Sigmoid colon (tissue), 7 donors: Measurements from ENCODE around the gene HSD17B11. TPM values are rescaled to one million over a fixed set of nuclear protein-coding genes. Genes with fewer than 3 reads are reported as not detected.
"Not testable (repeated sequence)": the region's sequence is repeated elsewhere in the genome, so short reads cannot be mapped to it uniquely, and the experiment has no call there.

Experiments used
- DNase-seq: peaks from one replicate; pipeline ENCODE4 v3.0.0-alpha.2; 2019
- H3K27ac ChIP-seq, 4 donors: fragments of 200-600 bp; sonication (generic); one replicate each; pipeline ENCODE4 v1.5.1; 2016 to 2019; ENCODE audit warnings: mild to moderate bottlenecking in 1 of 4
- H3K27me3 ChIP-seq, 3 donors: fragments of 200-600 bp; sonication (generic); one replicate each; pipeline ENCODE4 v1.5.1; 2019; ENCODE audit warnings: mild to moderate bottlenecking in 1 of 3
- H3K36me3 ChIP-seq, 4 donors: fragments of 200-600 bp; sonication (generic); one replicate each; pipeline ENCODE4 v1.5.1; 2016 to 2019
- H3K4me1 ChIP-seq, 4 donors: fragments of 200-600 bp; sonication (generic); one replicate each; pipeline ENCODE4 v1.5.1; 2017 to 2019
- H3K4me3 ChIP-seq, 4 donors: fragments of 200-600 bp; sonication (generic); one replicate each; pipeline ENCODE4 v1.5.1; 2017 to 2019; ENCODE audit warnings: mild to moderate bottlenecking in 2 of 4, moderate library complexity in 1 of 4
- H3K9me3 ChIP-seq, 4 donors: fragments of 200-600 bp in 3 of 4; sonication (generic) in 3 of 4; one replicate each; pipeline versions ENCODE4 v1.5.1 to v1.6.1; 2013 to 2019
- CTCF ChIP-seq, 4 experiments: fragments of 450-650 bp in 3 of 4; fragments of 200-600 bp in 1 of 4; IDR thresholded peaks; one replicate each; pipeline ENCODE4 v1.5.1; 2016 to 2019; ENCODE audit warnings: antibody characterized with exemption in 4 of 4, mild to moderate bottlenecking in 3 of 4, moderate library complexity in 2 of 4
- EP300 ChIP-seq, 4 donors: sonication (generic); formaldehyde crosslinking; IDR thresholded peaks; one replicate each; pipeline ENCODE4 v1.6.1; 2017; ENCODE audit warnings: antibody characterized with exemption in 4 of 4
- POLR2A ChIP-seq, 2 donors: fragments of 450-650 bp; IDR thresholded peaks; one replicate each; pipeline ENCODE4 v1.6.1; 2016; ENCODE audit warnings: antibody characterized with exemption in 2 of 2, mild to moderate bottlenecking in 2 of 2, moderate library complexity in 2 of 2
- POLR2AphosphoS5 ChIP-seq, 4 donors: sonication (generic); formaldehyde crosslinking; IDR thresholded peaks; one replicate each; pipeline ENCODE4 v1.6.1; 2017; ENCODE audit warnings: antibody characterized with exemption in 4 of 4
- WGBS, 2 donors: extraction: QIAGEN DNeasy Blood & Tissue Kit; methylation state at CpG; one replicate each; pipeline ENCODE4 v1.1.7; 2013; 5-methylcytosine and 5-hydroxymethylcytosine counted together
- intact Hi-C: fragments of 100-400 bp; cut with DNase I; formaldehyde crosslinking; loops from one replicate; pipeline ENCODE4 v1.15.1; 2023
- polyA plus RNA-seq, 3 donors: library from polyadenylated mRNA; stranded (reverse); fragments of 200-250 nt; gene quantifications; one replicate each; pipeline ENCODE4 v1.2.3, GENCODE V29; 2013
- total RNA-seq, 4 donors: library from RNA; depleted of rRNA; stranded (reverse); fragments of >200 nt; gene quantifications; one replicate each; pipeline ENCODE4 v1.1.0, GENCODE V29; 2016
- donor health status: healthy with polysubstance abuse.
- donor health status: Bipolar disorder and iron deficiency.
- donor health status: healthy.

HSD17B11 gene
- total and polyA plus RNA-seq, 7 donors, result 57.3 to 145 (median 97.6) TPM

DNA sequence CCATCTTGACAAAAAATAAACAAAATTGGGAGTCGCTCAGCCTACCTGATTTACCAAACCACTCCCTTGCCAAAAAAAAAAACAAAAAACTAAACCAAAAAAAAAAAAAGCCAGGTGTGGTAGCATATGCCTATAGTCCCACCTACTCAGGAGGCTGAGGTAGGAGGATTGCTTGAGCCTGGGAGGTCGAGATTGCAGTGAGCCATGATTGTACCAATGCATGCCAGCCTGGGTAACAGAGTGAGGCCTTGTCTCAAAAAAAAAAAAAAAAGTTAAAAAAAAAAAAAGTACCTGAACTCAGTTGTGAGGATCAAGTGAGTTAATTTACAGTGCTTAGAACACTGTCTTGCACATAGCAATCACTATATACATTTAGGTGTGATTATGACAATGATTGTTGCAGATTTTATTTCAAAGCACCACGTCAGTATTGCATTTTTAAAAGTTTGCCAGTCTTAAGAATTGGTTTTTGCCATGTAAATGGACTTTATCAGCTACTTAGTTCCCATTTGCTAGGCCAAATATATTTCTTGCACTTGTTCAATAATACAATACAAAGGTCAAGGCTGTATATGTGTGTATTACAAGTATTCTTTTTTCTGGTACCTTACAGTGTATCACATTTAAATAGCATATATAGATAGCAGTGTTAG lies 36.0 kb upstream of the HSD17B11 start:
- no peaks in the 10 kb centered on the region for H3K9me3 ChIP-seq
- H3K4me1 ChIP-seq, result peaks cover 0 to 24% (median 23%) of the 10 kb centered on the region in 4 donors
- no peaks in the 10 kb centered on the region for H3K36me3 ChIP-seq
- H3K27me3 ChIP-seq, result no peaks in the 10 kb centered on the region
- H3K27ac ChIP-seq, result no peak overlapping the region
- intact Hi-C loops, result loop anchor here (10.0 kb wide), 1 partner anchor 52 kb away; no protein-coding TSS in a partner anchor
- no peak for TF ChIP-seq POLR2A (IDR thresholded peaks at IDR 0.05)
- TF ChIP-seq EP300 (IDR thresholded peaks at IDR 0.05), result no peak
- no peak overlapping the region for H3K4me3 ChIP-seq
- no peak for DNase-seq
- WGBS, 2 donors, result 73 to 94% methylated on average over 3 of the region's 3 CpGs

GRCh38 chr4:87425711-87426110 lies 34.7 kb upstream of the HSD17B11 start:
- WGBS, 2 donors, result 93% methylated on average over 2 of the region's 2 CpGs
- DNase-seq, result no peak
- Histone ChIP-seq H3K36me3 (no peaks in the 10 kb centered on the region), H3K27me3 (no peaks in the 10 kb centered on the region), H3K27ac (no peak overlapping the region), H3K9me3 (no peaks in the 10 kb centered on the region), H3K4me3 (no peak overlapping the region), H3K4me1 (peaks cover 0 to 31% (median 30%) of the 10 kb centered on the region in 4 donors)
- intact Hi-C loops, result loop anchor here (10.0 kb wide), 1 partner anchor 51 kb away; no protein-coding TSS in a partner anchor
- TF ChIP-seq CTCF (IDR thresholded peaks at IDR 0.05), result no peak
- no peak for TF ChIP-seq POLR2A (IDR thresholded peaks at IDR 0.05)
- TF ChIP-seq EP300 (IDR thresholded peaks at IDR 0.05), result no peak
- TF ChIP-seq POLR2AphosphoS5 (IDR thresholded peaks at IDR 0.05), result no peak

DNA sequence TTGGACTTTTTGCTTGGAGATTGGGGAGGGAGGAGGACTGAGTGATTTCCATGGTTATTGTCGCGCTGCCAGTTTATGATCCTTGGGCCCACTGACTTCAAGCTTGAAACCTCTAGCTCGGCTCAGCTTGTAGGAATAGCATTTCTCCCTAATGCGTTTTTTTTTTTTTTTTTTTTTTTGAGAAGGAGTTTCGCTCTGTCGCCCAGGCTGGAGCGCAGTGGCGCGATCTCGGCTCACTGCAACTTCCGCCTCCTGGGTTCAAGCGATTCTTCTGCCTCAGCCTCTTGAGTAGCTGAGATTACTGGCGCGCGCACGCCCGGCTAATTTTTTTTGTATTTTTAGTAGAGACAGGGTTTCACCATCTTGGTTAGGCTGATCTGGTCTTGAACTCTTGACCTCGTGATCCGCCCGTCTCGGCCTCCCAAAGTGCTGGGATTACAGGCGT lies 33.1 kb upstream of the HSD17B11 start:
- not testable (repeated sequence) for H3K9me3 ChIP-seq, DNase-seq, H3K36me3 ChIP-seq, H3K27me3 ChIP-seq
- 87 to 93% methylated on average over 22 of the region's 22 CpGs for WGBS, 2 donors
- Histone ChIP-seq H3K4me3 (peak overlapping the region in 2 of 4 donors; percentile 76 to 91), H3K4me1 (peaks cover 0 to 31% (median 30%) of the 10 kb centered on the region in 4 donors), H3K27ac (peak overlapping the region in 2 of 4 donors; percentile 15 to 85)
- intact Hi-C loops, result loop anchor here (5.0 to 10.0 kb wide), 3 partner anchors 43 to 118 kb away; no protein-coding TSS in a partner anchor

DNA sequence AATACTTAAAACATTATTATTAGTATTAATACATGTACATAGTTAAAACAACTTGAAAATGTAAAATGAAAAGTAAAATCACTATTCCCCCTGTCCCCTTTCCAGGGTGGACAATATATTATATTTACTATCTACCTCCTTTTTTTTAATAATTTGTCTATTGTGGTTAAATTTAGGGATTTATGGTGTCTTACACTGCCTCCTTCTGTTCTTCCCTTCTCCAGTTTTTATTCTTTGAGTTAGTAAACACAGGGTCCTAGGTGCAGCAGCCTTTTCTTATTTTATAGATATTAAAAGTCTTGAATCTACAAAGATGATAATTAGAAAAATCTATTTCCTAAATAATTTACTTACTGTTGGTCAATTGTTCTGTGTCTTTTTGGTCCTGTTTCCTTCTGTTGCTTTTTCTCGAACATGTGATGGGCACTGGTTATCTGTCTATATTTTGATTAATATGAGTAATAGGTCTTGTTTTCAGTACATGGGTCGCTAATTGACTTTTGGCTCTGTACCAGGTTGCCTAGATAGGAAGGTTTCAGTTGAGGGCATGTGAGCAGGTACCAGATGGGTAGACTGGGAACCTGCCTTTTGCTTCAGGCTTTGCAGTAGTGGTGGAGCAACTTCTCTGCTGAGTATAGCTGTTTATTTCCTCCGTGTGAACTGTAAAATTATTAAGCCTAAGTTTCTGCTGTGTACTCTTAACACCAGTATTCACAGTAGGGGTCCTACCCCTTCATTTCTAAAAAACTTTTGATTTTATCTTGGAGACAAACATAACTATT lies 32.5 kb upstream of the HSD17B11 start:
- H3K27ac ChIP-seq, result peak overlapping the region in 3 of 4 donors; percentile 85 to 95 (median 92)
- H3K4me1 ChIP-seq, result peaks cover 0 to 31% (median 30%) of the 10 kb centered on the region in 4 donors
- WGBS, 2 donors, result 7 to 24% methylated on average over 3 of the region's 3 CpGs
- TF ChIP-seq POLR2AphosphoS5 (IDR thresholded peaks at IDR 0.05) (no peak), CTCF (IDR thresholded peaks at IDR 0.05) (no peak), EP300 (IDR thresholded peaks at IDR 0.05) (no peak), POLR2A (IDR thresholded peaks at IDR 0.05) (no peak)
- H3K36me3 ChIP-seq, result no peaks in the 10 kb centered on the region
- no peak for DNase-seq
- intact Hi-C loops, result loop anchor here (5.0 to 10.0 kb wide), 3 partner anchors 44 to 119 kb away; no protein-coding TSS in a partner anchor
- no peaks in the 10 kb centered on the region for H3K9me3 ChIP-seq
- no peaks in the 10 kb centered on the region for H3K27me3 ChIP-seq
- peak overlapping the region; percentile 67 to 91 (median 74) for H3K4me3 ChIP-seq

DNA sequence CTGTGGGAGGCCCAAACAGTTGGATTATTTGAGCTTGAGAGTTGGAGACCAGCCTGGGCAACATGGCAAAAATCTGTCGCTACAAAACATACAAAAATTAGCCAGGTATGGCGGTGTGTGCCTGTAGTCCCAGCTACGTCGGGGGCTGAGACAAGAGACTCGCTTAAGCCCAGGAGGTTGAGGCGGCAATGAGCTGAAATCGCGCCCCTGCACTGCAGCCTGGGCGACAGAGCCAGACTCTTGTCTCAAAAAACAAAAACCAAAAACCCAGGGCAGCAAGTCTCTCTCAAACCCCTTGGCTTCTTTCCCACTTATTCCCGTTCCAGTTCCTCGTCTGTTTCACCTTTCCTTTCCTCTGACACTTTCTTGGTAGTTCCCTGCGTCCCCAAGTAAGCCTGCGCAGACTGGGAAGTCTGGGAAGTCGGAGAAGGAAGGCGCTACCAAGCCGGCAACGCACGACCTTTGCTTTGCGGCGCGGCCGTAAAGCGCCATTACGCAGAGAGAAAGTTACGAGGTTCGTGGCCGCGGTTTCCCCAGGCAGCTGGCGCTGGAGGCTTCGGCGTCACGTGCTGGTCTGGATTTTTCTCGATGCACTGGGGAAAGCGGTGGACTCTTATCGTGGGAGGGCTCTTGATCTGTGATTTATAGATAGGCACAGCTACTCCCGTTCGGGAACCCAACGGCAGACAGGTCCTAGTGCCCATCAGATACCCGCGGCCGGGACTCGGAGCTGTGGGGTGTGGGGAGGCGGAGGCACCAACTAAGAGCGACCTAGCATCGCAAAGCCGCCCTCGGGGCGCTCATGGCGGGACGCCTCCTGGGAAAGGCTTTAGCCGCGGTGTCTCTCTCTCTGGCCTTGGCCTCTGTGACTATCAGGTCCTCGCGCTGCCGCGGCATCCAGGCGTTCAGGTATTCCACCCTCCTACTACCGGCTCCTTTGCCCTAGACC lies 31.4 kb upstream of the HSD17B11 start, which contains the start of gene NUDT9:
TSS of gene NUDT9 (plus strand) at position 470 of the 949 bp plus-strand sequence. CDS start at position 803, 333 bp downstream.
- DNase-seq, result peak; percentile 97
- Histone ChIP-seq H3K27ac (peak within 1 kb of the TSS; percentile 85 to 95 (median 91)), H3K36me3 (no peaks in the 10 kb centered on the region), H3K27me3 (no peaks in the 10 kb centered on the region), H3K4me1 (peaks cover 0 to 31% (median 27%) of the 10 kb centered on the region in 4 donors), H3K9me3 (no peaks in the 10 kb centered on the region), H3K4me3 (peak within 1 kb of the TSS; percentile 67 to 91 (median 74))
- intact Hi-C loops, result loop anchor here (1.0 to 10.0 kb wide), 4 partner anchors 31 to 120 kb away; partner anchors contain the start of gene HSD17B11
- TF ChIP-seq POLR2AphosphoS5 (IDR thresholded peaks at IDR 0.05) (peak; percentile 94 to 96 (median 95)), EP300 (IDR thresholded peaks at IDR 0.05) (peak in 1 of 4 donors; percentile 82), POLR2A (IDR thresholded peaks at IDR 0.05) (peak; percentile 83 to 86), CTCF (IDR thresholded peaks at IDR 0.05) (no peak)
- 1% methylated on average over 58 of the region's 58 CpGs for WGBS, 2 donors
